HEK293T (cell line): ENCODE results near the gene E2F6.

Experiments used
- CTCF ChIA-PET: fragments of 350-600 bp; formaldehyde crosslinking; extraction: SDS; loops from one replicate; lab custom pipeline; 2021; ENCODE audit warnings: antibody characterized with exemption, inconsistent platforms; lab: Yijun Ruan, JAX
- POLR2A ChIA-PET: fragments of 350-600 bp; formaldehyde crosslinking; extraction: SDS; loops from one replicate; lab custom pipeline; 2020; ENCODE audit warnings: antibody characterized with exemption, inconsistent platforms; lab: Yijun Ruan, JAX
- DNase-seq: peaks from one replicate; pipeline ENCODE4 v3.0.0; 2012; ENCODE audit warnings: mixed read lengths; ENCODE audit errors: extremely low spot score
- ARNT ChIP-seq: fragments of 450-650 bp; IDR thresholded peaks from 2 replicates; pipeline ENCODE4 v1.6.1; 2017; ENCODE audit warnings: mild to moderate bottlenecking
- BHLHE40 ChIP-seq: fragments of 450-650 bp; IDR thresholded peaks from 2 replicates; pipeline ENCODE4 v1.6.1; 2016; ENCODE audit warnings: mild to moderate bottlenecking, moderate library complexity, borderline replicate concordance
- CTBP1 ChIP-seq: fragments of 450-650 bp; IDR thresholded peaks from 2 replicates; pipeline ENCODE4 v1.6.1; 2016; ENCODE audit warnings: borderline replicate concordance
- ELF4 ChIP-seq: fragments of 450-650 bp; IDR thresholded peaks from 2 replicates; pipeline ENCODE4 v1.6.1; 2017; ENCODE audit warnings: antibody characterized with exemption
- FOXA1 ChIP-seq: fragments of 450-650 bp; IDR thresholded peaks from 2 replicates; pipeline ENCODE4 v1.6.1; 2016; ENCODE audit warnings: mild to moderate bottlenecking
- FOXK2 ChIP-seq: fragments of 450-650 bp; IDR thresholded peaks from 2 replicates; pipeline ENCODE4 v1.6.1; 2016; ENCODE audit warnings: mild to moderate bottlenecking
- FOXM1 ChIP-seq: fragments of 450-650 bp; IDR thresholded peaks from 2 replicates; pipeline ENCODE4 v1.6.1; 2017; ENCODE audit warnings: mild to moderate bottlenecking, borderline replicate concordance
- HDGF ChIP-seq: fragments of 450-650 bp; IDR thresholded peaks from 2 replicates; pipeline ENCODE4 v1.6.1; 2017; ENCODE audit warnings: antibody characterized with exemption, borderline replicate concordance
- L3MBTL2 ChIP-seq: fragments of 450-650 bp; conservative IDR thresholded peaks from 2 replicates; pipeline ENCODE4 v1.6.1; 2016; ENCODE audit warnings: mild to moderate bottlenecking
- LEF1 ChIP-seq: fragments of 450-650 bp; IDR thresholded peaks from 2 replicates; pipeline ENCODE4 v1.6.1; 2017; ENCODE audit warnings: mild to moderate bottlenecking, borderline replicate concordance
- NFRKB ChIP-seq: fragments of 450-650 bp; IDR thresholded peaks from 2 replicates; pipeline ENCODE4 v1.6.1; 2016; ENCODE audit warnings: mild to moderate bottlenecking, moderate library complexity
- SP1 ChIP-seq: fragments of 450-650 bp; IDR thresholded peaks from 2 replicates; pipeline ENCODE4 v1.6.1; 2017
- SUZ12 ChIP-seq: fragments of 450-650 bp; IDR thresholded peaks from 2 replicates; pipeline ENCODE4 v1.6.1; 2016; ENCODE audit warnings: mild to moderate bottlenecking
- TARDBP ChIP-seq: fragments of 450-650 bp; IDR thresholded peaks from 2 replicates; pipeline ENCODE4 v1.6.1; 2016
- ZNF384 ChIP-seq: fragments of 450-650 bp; IDR thresholded peaks from 2 replicates; pipeline ENCODE4 v1.6.1; 2016
- TF ChIP-seq, protein P1 (sequence below): fragments of 450-650 bp; IDR thresholded peaks from 2 replicates; pipeline ENCODE4 v1.6.1; 2016

E2F6 gene

DNA sequence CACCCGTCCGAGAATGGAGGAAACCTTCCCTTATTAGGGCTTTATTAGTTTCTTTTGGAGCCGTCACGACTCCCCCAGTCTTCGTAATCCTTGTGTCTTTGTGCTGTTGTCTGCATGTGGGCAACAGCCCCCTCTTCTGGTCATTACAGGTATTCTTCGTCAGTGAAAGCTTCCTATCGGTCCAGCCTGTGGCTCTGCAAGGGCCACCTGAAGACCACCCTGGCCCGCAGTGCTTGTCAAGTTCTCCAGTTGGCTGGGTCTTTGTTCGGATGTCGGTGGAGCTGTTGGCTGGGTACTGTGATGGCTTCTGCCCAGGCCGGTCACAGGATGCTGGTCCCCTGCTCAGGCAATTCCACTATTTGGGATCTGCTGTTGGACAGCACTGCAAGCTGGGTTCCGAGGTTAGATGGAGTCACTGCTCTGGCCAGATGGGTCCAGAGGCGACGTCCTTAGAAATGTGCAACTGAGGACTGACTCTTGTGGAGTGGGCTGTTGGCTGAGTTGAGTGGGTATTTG, 19.2 kb downstream of the E2F6 start:
- POLR2A ChIA-PET, result no interaction called here

DNA sequence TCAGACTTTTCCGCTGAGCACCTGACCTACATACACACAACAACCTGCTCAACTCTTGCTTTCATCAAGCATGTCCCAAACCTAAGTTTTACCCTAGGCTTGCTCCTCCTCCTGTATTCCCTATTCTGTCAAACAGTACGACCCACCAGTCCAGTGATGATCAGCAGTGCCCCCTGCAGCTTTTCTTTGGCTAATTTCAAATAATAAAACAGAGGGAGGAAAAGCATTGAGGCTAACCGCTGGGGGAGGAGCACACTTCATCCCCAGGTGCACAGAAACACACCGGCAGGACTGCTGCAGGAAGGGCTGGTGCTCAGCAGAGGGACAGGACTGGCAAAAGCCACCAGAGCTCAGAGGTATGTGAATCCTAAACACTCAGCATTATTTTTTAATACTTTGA, 21.2 kb downstream of the E2F6 start:
- POLR2A ChIA-PET, result no interaction called here

More for the DNA sequence above, 19.2 kb downstream of the E2F6 start:
- CTCF ChIA-PET, result interaction anchor here (1.0 to 2.0 kb wide), 5 partner anchors 11 to 614 kb away, joined by 3 to 9 read pairs (median 3); a partner anchor contains a TSS
- DNase-seq, result peak; percentile 63
- TF ChIP-seq FOXK2, result no peak
- TF ChIP-seq ARNT, result no peak
- no peak for TF ChIP-seq BHLHE40
- no peak for TF ChIP-seq SP1
- TF ChIP-seq FOXA1, result no peak
- TF ChIP-seq, protein P1, sequence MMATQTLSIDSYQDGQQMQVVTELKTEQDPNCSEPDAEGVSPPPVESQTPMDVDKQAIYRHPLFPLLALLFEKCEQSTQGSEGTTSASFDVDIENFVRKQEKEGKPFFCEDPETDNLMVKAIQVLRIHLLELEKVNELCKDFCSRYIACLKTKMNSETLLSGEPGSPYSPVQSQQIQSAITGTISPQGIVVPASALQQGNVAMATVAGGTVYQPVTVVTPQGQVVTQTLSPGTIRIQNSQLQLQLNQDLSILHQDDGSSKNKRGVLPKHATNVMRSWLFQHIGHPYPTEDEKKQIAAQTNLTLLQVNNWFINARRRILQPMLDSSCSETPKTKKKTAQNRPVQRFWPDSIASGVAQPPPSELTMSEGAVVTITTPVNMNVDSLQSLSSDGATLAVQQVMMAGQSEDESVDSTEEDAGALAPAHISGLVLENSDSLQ, result no peak
- no peak for TF ChIP-seq ZNF384
- TF ChIP-seq NFRKB, result no peak
- no peak for TF ChIP-seq TARDBP
- no peak for TF ChIP-seq LEF1
- TF ChIP-seq CTBP1, result no peak
- TF ChIP-seq HDGF, result no peak
- no peak for TF ChIP-seq SUZ12
- TF ChIP-seq FOXM1, result no peak
- no peak for TF ChIP-seq ELF4
- TF ChIP-seq L3MBTL2, result no peak

DNA sequence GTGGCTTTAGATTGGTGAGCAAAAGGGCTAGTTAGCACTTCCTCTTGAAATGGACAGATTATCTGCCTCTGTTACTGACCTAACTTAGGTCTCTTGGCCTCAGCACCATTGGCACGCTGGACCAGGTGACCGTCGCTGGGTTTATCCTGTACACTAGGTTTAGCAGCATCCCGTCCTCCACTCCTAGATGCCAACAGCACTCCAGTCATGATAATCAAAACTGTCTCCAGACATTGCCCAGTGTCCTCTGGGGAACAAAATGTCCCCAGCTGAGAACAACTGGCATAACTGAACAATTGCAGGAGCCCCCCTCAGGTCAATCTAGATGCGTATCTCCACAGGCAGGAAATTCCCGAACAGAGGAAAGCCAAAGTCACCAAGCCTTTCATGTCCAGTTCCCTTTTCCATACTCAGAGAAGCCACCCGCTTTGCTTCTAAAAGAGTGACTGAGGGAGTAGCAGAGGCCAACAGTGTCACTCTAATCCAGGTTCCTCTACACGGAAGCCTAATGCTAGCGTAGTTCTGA, 27.3 kb downstream of the E2F6 start:
- CTCF ChIA-PET, result interaction anchor here (0.9 kb wide), 1 partner anchor 281 kb away, joined by 3 read pairs; no protein-coding TSS in a partner anchor
- POLR2A ChIA-PET, result no interaction called here
- TF ChIP-seq TARDBP (no peak), ELF4 (no peak), FOXK2 (no peak), FOXM1 (no peak), SUZ12 (no peak), SP1 (no peak), FOXA1 (no peak), ARNT (no peak), BHLHE40 (no peak), HDGF (no peak), CTBP1 (no peak), L3MBTL2 (no peak), ZNF384 (no peak)
- TF ChIP-seq, protein P1, result no peak
- DNase-seq, result no peak

More for the DNA sequence above, 21.2 kb downstream of the E2F6 start:
- TF ChIP-seq FOXM1 (no peak), L3MBTL2 (no peak), ZNF384 (no peak), ELF4 (no peak), NFRKB (no peak), HDGF (no peak), FOXA1 (no peak), SP1 (no peak), FOXK2 (no peak), LEF1 (no peak), TARDBP (no peak), SUZ12 (no peak), BHLHE40 (no peak), ARNT (no peak), CTBP1 (no peak)
- TF ChIP-seq, protein P1, result no peak
- DNase-seq, result no peak
- CTCF ChIA-PET, result no interaction called here

DNA sequence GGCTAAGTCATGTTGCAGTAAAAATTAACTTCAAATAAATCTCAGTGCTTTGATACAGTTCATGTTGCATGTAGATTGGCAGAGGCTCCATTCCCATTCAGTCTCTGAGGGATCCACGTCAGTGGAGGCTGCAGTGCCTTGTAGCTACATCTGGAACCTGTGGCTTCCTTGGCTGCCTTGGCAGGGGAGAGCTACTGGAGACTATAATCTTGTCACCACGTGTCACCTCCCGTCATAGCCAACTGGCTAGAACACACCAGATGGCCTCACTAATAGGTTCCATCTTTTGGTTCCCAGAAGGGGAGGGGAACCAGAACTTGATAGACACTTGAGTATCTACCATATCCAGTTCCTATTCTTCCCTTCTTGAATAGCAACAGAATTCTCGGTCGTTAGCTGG, 28.4 kb downstream of the E2F6 start:
- ChIA-PET POLR2A (no interaction called here), CTCF (no interaction called here)
- TF ChIP-seq NFRKB (no peak), CTBP1 (no peak), L3MBTL2 (no peak), FOXK2 (no peak)
- no peak for DNase-seq

DNA sequence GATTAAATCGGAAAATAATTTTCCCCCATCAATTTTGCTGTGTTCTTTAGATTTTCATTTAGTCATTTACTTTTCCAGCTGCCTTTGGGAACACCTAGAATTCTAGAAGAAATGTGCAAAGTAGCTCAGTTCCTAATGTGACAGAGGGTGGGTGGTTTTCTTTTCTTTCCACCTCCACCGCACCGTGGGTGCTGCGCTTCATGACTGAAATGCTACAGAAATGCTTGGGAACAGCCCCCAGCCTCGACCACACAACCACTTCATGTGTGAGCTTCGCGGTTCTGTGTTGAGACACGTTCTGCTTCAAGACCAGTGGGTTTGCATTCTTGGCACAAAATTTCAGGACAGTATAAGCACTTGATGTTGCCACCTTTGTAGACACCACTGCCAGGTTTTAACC, 30.9 kb downstream of the E2F6 start:
- CTCF ChIA-PET, result no interaction called here
- POLR2A ChIA-PET, result no interaction called here
- DNase-seq, result no peak
- TF ChIP-seq FOXA1, result no peak
- no peak for TF ChIP-seq CTBP1

DNA sequence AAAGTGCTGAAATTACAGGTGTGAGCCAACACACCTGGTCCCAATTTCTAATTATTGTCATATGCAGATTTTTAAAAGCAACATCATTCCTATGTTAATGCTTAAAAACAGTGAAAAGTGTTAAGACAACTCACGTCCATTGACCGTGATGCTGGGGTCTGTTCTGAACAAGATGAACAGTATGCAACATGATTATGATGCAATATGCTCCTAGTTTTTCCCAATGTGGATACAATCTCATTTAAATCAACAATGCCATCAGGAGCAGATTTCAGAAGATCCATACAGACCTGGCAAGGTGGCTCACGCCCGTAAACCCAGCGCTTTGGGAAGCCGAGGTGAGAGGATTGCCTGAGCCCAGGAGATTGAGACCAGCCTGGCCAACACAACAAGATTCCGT, 31.5 kb downstream of the E2F6 start:
- TF ChIP-seq, protein P1, result no peak
- no peak for TF ChIP-seq SP1
- TF ChIP-seq LEF1, result no peak
- no peak for TF ChIP-seq SUZ12
- no peak for TF ChIP-seq ELF4
- no peak for TF ChIP-seq TARDBP
- no peak for TF ChIP-seq FOXK2
- no peak for TF ChIP-seq ARNT
- no peak for TF ChIP-seq FOXM1
- TF ChIP-seq FOXA1, result no peak
- TF ChIP-seq CTBP1, result no peak
- TF ChIP-seq BHLHE40, result no peak
- TF ChIP-seq L3MBTL2, result no peak
- ChIA-PET POLR2A (no interaction called here), CTCF (no interaction called here)
- no peak for DNase-seq
